ENCODE measurements around the gene ERF. TPM values are rescaled to one million over a fixed set of nuclear protein-coding genes. Genes with fewer than 3 reads are reported as not detected.

Gene ERF
- polyA plus RNA-seq, 2 of the 4 experiments (the other 2 are of a cell fraction) = 103 to 120 TPM

DNA sequence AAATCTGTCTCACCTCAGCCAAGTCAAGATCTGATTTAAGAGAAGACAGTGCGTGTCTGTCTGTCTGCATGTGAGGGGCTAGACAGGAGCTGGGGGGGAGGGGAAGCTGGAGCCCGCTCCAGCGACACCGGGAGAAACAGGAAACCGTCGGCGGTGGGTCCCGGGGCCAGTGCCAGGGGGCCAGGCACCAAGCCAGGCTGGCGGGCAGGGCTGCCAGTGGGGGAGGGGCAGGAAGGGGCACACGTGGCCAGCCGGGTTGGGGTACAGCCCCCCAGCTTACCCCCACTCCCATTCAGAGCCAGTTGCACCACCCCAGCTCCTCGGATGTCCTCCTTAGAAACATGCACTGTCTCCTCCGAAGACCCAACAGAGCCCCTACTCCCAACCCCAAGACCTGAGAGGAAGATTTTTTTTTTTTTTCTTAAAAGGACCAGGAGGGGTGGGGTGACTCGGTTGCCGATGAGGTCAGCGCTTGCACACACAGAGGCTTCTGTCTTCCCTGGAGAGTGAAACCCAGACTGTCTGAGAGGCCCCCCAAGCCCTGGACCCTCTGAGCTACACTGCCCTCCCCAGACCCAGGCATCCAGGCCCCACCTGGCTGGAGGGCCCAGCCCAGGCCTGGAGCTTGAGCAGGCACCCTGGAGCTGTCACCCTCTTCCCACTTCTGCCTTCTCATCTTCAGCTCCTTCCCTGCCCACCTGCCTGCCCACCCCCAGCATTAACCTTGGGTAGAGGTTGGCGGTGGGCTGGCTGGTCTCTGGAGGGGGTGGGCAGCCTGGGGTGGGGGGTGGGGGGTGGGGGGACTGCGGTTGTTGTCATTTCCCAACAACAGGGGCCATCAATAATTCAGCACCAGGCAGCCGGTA lies 4.0 kb downstream of the ERF start:
- CTCF ChIA-PET = interaction anchor here (0.6 to 21.7 kb wide), 16 partner anchors 8 to 151 kb away, joined by 3 to 616 read pairs (median 6); partner anchors contain the start of genes CIC, PAFAH1B3, POU2F2 and PRR19
- H3K4me3 ChIP-seq = peak overlapping the region; percentile 94
- no peak for DNase-seq (ENCODE audit: low read depth in 1 of 2, low spot score in 1 of 2)

DNA sequence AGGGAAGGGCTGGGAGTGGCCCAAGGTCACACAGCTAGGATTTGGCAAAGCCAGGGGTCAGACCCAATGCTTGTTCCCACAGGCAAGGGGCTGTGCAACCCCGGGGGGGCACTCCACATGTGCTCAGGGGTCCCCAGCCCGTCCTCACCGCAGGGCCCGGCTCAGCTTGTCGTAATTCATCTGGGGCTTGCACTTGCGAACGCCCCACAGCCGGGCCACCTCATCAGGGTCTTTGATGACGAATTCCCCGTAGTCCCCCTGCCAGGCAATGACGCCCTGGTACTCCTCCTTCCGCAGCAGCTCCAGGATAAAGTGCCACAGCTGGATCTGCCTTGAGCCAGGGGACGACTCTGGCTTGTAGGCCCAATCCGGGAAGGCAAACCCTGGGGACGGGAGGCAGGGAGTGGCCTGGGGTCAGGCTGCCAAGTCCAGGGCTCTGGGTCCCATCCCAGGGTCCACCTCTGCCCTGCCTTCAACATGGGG lies 4.7 kb downstream of the ERF start:
- no peak for DNase-seq (ENCODE audit: low read depth in 1 of 2, low spot score in 1 of 2)
- TF ChIP-seq, protein P1, sequence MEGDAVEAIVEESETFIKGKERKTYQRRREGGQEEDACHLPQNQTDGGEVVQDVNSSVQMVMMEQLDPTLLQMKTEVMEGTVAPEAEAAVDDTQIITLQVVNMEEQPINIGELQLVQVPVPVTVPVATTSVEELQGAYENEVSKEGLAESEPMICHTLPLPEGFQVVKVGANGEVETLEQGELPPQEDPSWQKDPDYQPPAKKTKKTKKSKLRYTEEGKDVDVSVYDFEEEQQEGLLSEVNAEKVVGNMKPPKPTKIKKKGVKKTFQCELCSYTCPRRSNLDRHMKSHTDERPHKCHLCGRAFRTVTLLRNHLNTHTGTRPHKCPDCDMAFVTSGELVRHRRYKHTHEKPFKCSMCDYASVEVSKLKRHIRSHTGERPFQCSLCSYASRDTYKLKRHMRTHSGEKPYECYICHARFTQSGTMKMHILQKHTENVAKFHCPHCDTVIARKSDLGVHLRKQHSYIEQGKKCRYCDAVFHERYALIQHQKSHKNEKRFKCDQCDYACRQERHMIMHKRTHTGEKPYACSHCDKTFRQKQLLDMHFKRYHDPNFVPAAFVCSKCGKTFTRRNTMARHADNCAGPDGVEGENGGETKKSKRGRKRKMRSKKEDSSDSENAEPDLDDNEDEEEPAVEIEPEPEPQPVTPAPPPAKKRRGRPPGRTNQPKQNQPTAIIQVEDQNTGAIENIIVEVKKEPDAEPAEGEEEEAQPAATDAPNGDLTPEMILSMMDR (IDR thresholded peaks at IDR 0.05) = no peak
- TF ChIP-seq NFE2L2 (conservative IDR thresholded peaks at IDR 0.05; ENCODE audit: low read length) (no peak), NR3C1 (IDR thresholded peaks at IDR 0.05) (no peak)
- ChIA-PET CTCF (interaction anchor here (0.6 to 21.7 kb wide), 13 partner anchors 10 to 151 kb away, joined by 3 to 616 read pairs (median 7); partner anchors contain the start of genes CIC, PAFAH1B3, POU2F2 and PRR19), POLR2A (no interaction called here)
- 88% methylated on average over 15 of the region's 15 CpGs for WGBS (ENCODE audit: missing lambda C conversion rate)
- H3K9me3 ChIP-seq = no peaks in the 10 kb centered on the region
- H3K27ac ChIP-seq = peak overlapping the region; percentile 94 to 96
- H3K4me2 ChIP-seq = peak overlapping the region; percentile 92
- ATAC-seq = no peak
- FAIRE-seq = peak; percentile 49
- H3K4me3 ChIP-seq = no peak overlapping the region
- H3K4me1 ChIP-seq = peaks cover 76% of the 10 kb centered on the region

More for the DNA sequence above, 4.0 kb downstream of the ERF start:
- WGBS (ENCODE audit: missing lambda C conversion rate) = 45% methylated on average over 18 of the region's 19 CpGs
- Histone ChIP-seq H3K27ac (peak overlapping the region; percentile 94 to 96), H3K9me3 (no peaks in the 10 kb centered on the region), H3K4me1 (peaks cover 70% of the 10 kb centered on the region), H3K4me2 (peak overlapping the region; percentile 92)
- POLR2A ChIA-PET = interaction anchor here (3.4 kb wide), 1 partner anchor 8 kb away, joined by 28 read pairs; the partner anchor contains the start of gene GSK3A
- ATAC-seq (no peak), FAIRE-seq (no peak)
- TF ChIP-seq GATA3 (IDR thresholded peaks at IDR 0.05; ENCODE audit: borderline replicate concordance) (no peak), MYC (IDR thresholded peaks at IDR 0.05; ENCODE audit: borderline replicate concordance, low read length) (peak; percentile 31; the same call in 1 of the 2 replicates), KDM1A (IDR thresholded peaks at IDR 0.05; ENCODE audit: low read depth) (no peak)
- TF ChIP-seq, protein P2, sequence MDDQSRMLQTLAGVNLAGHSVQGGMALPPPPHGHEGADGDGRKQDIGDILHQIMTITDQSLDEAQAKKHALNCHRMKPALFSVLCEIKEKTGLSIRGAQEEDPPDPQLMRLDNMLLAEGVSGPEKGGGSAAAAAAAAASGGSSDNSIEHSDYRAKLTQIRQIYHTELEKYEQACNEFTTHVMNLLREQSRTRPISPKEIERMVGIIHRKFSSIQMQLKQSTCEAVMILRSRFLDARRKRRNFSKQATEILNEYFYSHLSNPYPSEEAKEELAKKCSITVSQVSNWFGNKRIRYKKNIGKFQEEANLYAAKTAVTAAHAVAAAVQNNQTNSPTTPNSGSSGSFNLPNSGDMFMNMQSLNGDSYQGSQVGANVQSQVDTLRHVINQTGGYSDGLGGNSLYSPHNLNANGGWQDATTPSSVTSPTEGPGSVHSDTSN (IDR thresholded peaks at IDR 0.05) = 0 out of 2 replicates have a peak, but pooled peaks have one; percentile 33
- TF ChIP-seq, protein P3, sequence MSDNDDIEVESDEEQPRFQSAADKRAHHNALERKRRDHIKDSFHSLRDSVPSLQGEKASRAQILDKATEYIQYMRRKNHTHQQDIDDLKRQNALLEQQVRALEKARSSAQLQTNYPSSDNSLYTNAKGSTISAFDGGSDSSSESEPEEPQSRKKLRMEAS (IDR thresholded peaks at IDR 0.05) = peak; percentile 52; the same call in 1 of the 2 replicates

DNA sequence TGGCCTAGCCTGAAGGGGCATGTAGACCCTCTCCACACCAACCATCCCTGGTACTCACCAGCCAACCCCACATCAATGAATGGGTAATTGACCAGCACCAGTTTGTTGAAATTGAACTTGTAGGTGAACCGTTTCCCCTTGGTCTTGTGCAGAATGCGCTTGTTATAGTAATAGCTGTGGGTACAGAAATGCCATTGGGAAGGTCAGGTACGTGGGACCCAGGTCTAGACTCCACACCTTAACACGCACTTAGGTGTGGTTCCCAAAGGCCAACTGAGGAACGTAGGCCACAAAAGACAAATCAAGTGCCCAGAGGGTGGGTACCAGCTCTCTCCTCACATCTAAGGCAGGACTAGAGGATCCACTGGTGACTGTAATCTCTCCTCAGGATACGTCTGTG lies 5.2 kb downstream of the ERF start:
- 87% methylated on average over 6 of the region's 6 CpGs for WGBS (ENCODE audit: missing lambda C conversion rate)
- DNase-seq (ENCODE audit: low read depth in 1 of 2, low spot score in 1 of 2) (no peak), ATAC-seq (no peak), FAIRE-seq (no peak)
- TF ChIP-seq SREBF2 (IDR thresholded peaks at IDR 0.05) (no peak), ZFP36 (IDR thresholded peaks at IDR 0.05; ENCODE audit: borderline replicate concordance, partially characterized antibody) (no peak), EHMT2 (IDR thresholded peaks at IDR 0.05; ENCODE audit: low read depth) (no peak), CHD2 (IDR thresholded peaks at IDR 0.05; ENCODE audit: low read length, partially characterized antibody) (no peak), POLR2AphosphoS2 (conservative IDR thresholded peaks at IDR 0.05; ENCODE audit: low read length) (0 out of 2 replicates have a peak, but pooled peaks have one; percentile 43)
- Histone ChIP-seq H3K27ac (peak overlapping the region in 1 of 2 experiments; percentile 94; a peak in 3 of 6 replicates), H3K4me3 (no peak overlapping the region), H3K4me1 (peaks cover 81% of the 10 kb centered on the region), H3K4me2 (peak overlapping the region; percentile 92; the same call in 1 of the 3 replicates), H3K9me3 (no peaks in the 10 kb centered on the region)
- ChIA-PET CTCF (interaction anchor here (0.6 to 21.7 kb wide), 11 partner anchors 9 to 141 kb away, joined by 3 to 616 read pairs (median 7); partner anchors contain the start of genes CIC, PAFAH1B3, POU2F2 and PRR19), POLR2A (no interaction called here)

Measured in A549 (cell line).